Right cardiac atrium (tissue), 5 donors: ENCODE results near the gene SST. TPM values are rescaled to one million over a fixed set of nuclear protein-coding genes. Genes with fewer than 3 reads are reported as not detected.
"Not testable (repeated sequence)": the region's sequence is repeated elsewhere in the genome, so short reads cannot be mapped to it uniquely, and the experiment has no call there.

Experiments used
- ATAC-seq, 2 donors: fragments of 200-7000 bp; cut with Tn5 transposase; one replicate each; pipeline versions ENCODE4 v1.8.0 to v1.9.1; 2020; ENCODE audit warnings: moderate library complexity in 2 of 2, mild to moderate bottlenecking in 1 of 2
- DNase-seq, 3 donors: peaks; one replicate each; pipeline ENCODE4 v3.0.0-alpha.2; 2020
- H3K27ac ChIP-seq: one replicate; pipeline ENCODE4 v1.5.1; 2013; ENCODE audit warnings: mild to moderate bottlenecking, low read length, control low read depth, moderate library complexity
- H3K27me3 ChIP-seq: one replicate; pipeline ENCODE4 v1.6.1; 2013; ENCODE audit not compliant: control insufficient read depth, insufficient read depth
- H3K4me1 ChIP-seq: one replicate; pipeline ENCODE4 v1.6.1; 2013; ENCODE audit warnings: low read length; ENCODE audit not compliant: control insufficient read depth, insufficient read depth
- H3K4me3 ChIP-seq: one replicate; pipeline ENCODE4 v1.5.1; 2013; ENCODE audit warnings: low read length, control low read depth
- H3K9me3 ChIP-seq: one replicate; pipeline ENCODE4 v1.6.1; 2013; ENCODE audit warnings: low read length; ENCODE audit not compliant: control insufficient read depth
- WGBS: extraction: QIAGEN DNeasy Blood & Tissue Kit; methylation state at CpG from one replicate; pipeline ENCODE4 v1.1.7; 2013; 5-methylcytosine and 5-hydroxymethylcytosine counted together
- intact Hi-C, 4 donors: fragments of 100-400 bp; cut with DNase I; formaldehyde crosslinking; loops; one replicate each; pipeline versions ENCODE4 v1.11.0 to v1.14.0; 2022 to 2023
- polyA plus RNA-seq: library from polyadenylated mRNA; stranded (reverse); fragments of 200-250 nt; gene quantifications from one replicate; pipeline ENCODE4 v1.2.3, GENCODE V29; 2013
- total RNA-seq, 4 donors: library from RNA; stranded (reverse); fragmentation: NEBNext Ultra II Directional; extraction: Animal tissue kit (Norgen Biotek cat#: 25700); gene quantifications; one replicate each; pipeline ENCODE4 v1.2.1, GENCODE V29; 2021
- donor health status: healthy with polysubstance abuse.
- donor health status: DM: no; HTN: yes; CAD: no.
- donor health status: DM: no; HTN: no; CAD: no.
- donor health status: DM: no; HTN: yes; CAD: no; lungs with severe emphysema.
- donor health status: DM: yes; HTN: yes; CAD: no.

SST gene
- total and polyA plus RNA-seq, 5 donors: 0.84 to 7.0 TPM; not detected in 3

GRCh38 chr3:187684444-187684843 lies 14.2 kb upstream of the SST start:
- Histone ChIP-seq H3K9me3 (no peaks in the 10 kb centered on the region), H3K4me3 (no peak overlapping the region), H3K27me3 (peaks cover 2% of the 10 kb centered on the region), H3K27ac (no peak overlapping the region), H3K4me1 (no peaks in the 10 kb centered on the region)
- ATAC-seq (no peak), DNase-seq (no peak)
- intact Hi-C loops: loop anchor here in 2 of 4 donors (5.0 kb wide), 1 partner anchor 462 kb away; no protein-coding TSS in a partner anchor
- 99% methylated on average over 1 of the region's 1 CpG for WGBS

- not testable (repeated sequence) for H3K4me3 ChIP-seq, H3K27ac ChIP-seq, DNase-seq, H3K4me1 ChIP-seq, ATAC-seq, H3K27me3 ChIP-seq, H3K9me3 ChIP-seq
- intact Hi-C loops: loop anchor here in 2 of 4 donors (2.0 to 5.0 kb wide), 2 partner anchors 363 to 459 kb away; no protein-coding TSS in a partner anchor
- WGBS: 86% methylated on average over 11 of the region's 11 CpGs
Measured at GRCh38 chr3:187681756-187682155, 11.6 kb upstream of the SST start.

- Histone ChIP-seq H3K9me3 (no peaks in the 10 kb centered on the region), H3K27ac (no peak overlapping the region), H3K4me3 (no peak overlapping the region), H3K4me1 (no peaks in the 10 kb centered on the region), H3K27me3 (peaks cover 2% of the 10 kb centered on the region)
- DNase-seq: peak; percentile 77 to 91 (median 85)
- 31% methylated on average over 7 of the region's 7 CpGs for WGBS
- peak; percentile 92 to 94 for ATAC-seq
- intact Hi-C loops: loop anchor here (1.0 to 5.0 kb wide), 4 partner anchors 361 to 459 kb away; no protein-coding TSS in a partner anchor
Measured at GRCh38 chr3:187679638-187680396, 9.6 kb upstream of the SST start.

GRCh38 chr3:187678726-187679268 lies 8.6 kb upstream of the SST start:
- DNase-seq: peak in 2 of 3 donors; percentile 36 to 64
- Histone ChIP-seq H3K4me1 (no peaks in the 10 kb centered on the region), H3K27me3 (peaks cover 4% of the 10 kb centered on the region), H3K9me3 (no peaks in the 10 kb centered on the region), H3K27ac (no peak overlapping the region), H3K4me3 (no peak overlapping the region)
- peak; percentile 76 to 85 for ATAC-seq
- 10% methylated on average over 5 of the region's 5 CpGs for WGBS
- intact Hi-C loops: loop anchor here in 3 of 4 donors (1.0 to 2.0 kb wide), 3 partner anchors 359 to 458 kb away; no protein-coding TSS in a partner anchor

DNA sequence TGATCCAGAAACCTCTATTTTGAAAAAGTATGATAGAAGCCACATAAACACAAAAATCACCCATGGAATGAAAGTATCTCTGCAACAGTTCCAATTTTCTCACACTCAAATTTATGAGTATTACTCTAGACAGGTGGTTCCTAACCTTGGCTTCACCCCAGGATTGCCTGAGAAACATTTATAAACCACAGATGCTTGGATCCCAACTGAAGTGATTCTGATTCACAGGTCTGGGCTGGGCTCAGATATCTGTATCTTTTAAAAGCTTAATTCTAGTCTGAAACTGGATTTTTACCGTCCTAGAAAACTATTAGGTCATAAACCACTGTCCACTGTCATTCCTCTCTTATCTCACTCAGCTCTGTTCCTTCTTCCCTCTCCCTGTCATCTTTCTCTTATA lies 7.4 kb upstream of the SST start:
- ATAC-seq (no peak), DNase-seq (no peak)
- WGBS: 29% methylated on average over 1 of the region's 1 CpG
- no peak overlapping the region for H3K4me3 ChIP-seq
- no peak overlapping the region for H3K27ac ChIP-seq
- intact Hi-C loops: loop anchor here in 3 of 4 donors (2.0 kb wide), 2 partner anchors 359 to 457 kb away; no protein-coding TSS in a partner anchor
- H3K27me3 ChIP-seq: peaks cover 4% of the 10 kb centered on the region
- H3K9me3 ChIP-seq: no peaks in the 10 kb centered on the region
- H3K4me1 ChIP-seq: no peaks in the 10 kb centered on the region

DNA sequence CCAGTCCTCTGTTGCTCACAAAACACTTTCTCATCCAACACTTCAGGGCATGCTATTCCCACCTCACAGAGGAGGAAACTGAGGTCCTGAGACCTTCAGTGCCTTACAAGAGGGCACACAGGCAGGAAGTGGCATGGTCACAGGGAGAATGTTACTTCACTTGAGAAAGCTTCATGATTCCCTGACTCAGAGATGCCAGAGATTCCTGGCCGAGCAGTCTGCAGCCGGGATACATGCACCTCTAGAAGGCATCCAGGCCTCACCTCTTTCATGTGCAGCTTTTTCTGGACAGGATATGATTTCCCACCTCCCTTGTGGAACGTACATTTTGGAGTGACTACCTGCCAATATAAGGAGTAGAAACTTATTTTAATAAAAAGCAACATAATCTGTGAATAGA lies 2.8 kb upstream of the SST start:
- intact Hi-C loops: no loop called here
- H3K4me3 ChIP-seq: no peak overlapping the region
- peaks cover 4% of the 10 kb centered on the region for H3K27me3 ChIP-seq
- no peak for DNase-seq
- no peak overlapping the region for H3K27ac ChIP-seq
- 58% methylated on average over 3 of the region's 3 CpGs for WGBS
- no peaks in the 10 kb centered on the region for H3K9me3 ChIP-seq
- no peaks in the 10 kb centered on the region for H3K4me1 ChIP-seq
- no peak for ATAC-seq

- intact Hi-C loops: no loop called here
Measured at GRCh38 chr3:187667526-187667925, 2.7 kb downstream of the SST start.

DNA sequence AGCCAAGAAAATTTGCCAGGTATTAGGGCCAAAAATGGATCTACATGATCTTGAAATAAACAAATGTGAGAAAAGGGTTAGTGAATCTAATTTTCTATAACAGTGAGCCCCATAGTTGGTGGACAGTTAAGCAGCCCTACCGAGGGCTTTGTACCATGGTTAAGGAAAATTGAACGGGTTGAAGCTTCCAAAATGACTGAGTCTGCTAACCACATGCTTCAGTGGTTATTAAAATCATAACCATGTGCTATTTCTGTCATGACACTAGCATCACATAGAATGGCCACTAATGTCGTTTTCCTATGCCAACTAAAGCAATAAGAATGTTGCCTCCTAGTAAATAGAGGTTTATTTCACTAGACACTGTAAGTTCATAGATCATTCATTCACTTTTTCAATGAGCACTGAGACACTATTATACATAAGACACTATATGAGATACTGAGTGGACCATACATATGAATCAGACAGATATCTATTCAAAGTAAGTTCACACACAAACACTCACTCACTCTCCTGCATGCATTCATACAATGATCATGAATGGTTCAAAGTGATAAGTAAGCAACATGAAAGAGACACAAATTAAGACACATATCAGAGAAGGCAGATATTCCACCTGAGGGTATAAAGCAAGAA lies 4.3 kb downstream of the SST start:
- DNase-seq (no peak), ATAC-seq (no peak)
- no peak overlapping the region for H3K27ac ChIP-seq
- no peaks in the 10 kb centered on the region for H3K9me3 ChIP-seq
- H3K27me3 ChIP-seq: peaks cover 3% of the 10 kb centered on the region
- intact Hi-C loops: no loop called here
- no peak overlapping the region for H3K4me3 ChIP-seq
- no peaks in the 10 kb centered on the region for H3K4me1 ChIP-seq
- WGBS: 63% methylated on average over 3 of the region's 3 CpGs

More at GRCh38 chr3:187667526-187667925, 2.7 kb downstream of the SST start:
- no peaks in the 10 kb centered on the region for H3K9me3 ChIP-seq
- H3K27ac ChIP-seq: no peak overlapping the region
- ATAC-seq (no peak), DNase-seq (no peak)
- H3K27me3 ChIP-seq: peaks cover 3% of the 10 kb centered on the region
- H3K4me3 ChIP-seq: no peak overlapping the region
- no peaks in the 10 kb centered on the region for H3K4me1 ChIP-seq

DNA sequence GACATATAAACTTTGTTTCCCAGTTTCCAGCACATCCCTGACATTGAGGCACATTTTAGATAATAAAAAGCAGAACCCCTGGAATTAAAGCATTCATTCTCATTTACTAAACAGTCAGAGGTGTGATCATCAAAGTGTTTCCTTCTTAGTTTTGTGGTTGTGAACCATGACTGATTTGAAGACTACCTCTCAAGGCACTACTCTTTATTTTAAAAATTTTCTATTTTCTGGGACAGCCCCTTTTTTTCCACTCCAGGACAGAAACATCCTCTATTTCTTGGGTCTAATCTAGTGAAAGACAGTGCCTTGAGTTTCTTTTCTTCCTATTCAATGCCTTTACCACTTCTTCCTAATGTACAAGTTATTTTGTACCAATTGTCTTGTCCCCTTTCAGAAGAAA lies 5.2 kb downstream of the SST start:
- Histone ChIP-seq H3K9me3 (no peaks in the 10 kb centered on the region), H3K27ac (no peak overlapping the region), H3K4me1 (no peaks in the 10 kb centered on the region), H3K4me3 (no peak overlapping the region), H3K27me3 (peaks cover 3% of the 10 kb centered on the region)
- intact Hi-C loops: no loop called here
- DNase-seq: no peak
- ATAC-seq: no peak

DNA sequence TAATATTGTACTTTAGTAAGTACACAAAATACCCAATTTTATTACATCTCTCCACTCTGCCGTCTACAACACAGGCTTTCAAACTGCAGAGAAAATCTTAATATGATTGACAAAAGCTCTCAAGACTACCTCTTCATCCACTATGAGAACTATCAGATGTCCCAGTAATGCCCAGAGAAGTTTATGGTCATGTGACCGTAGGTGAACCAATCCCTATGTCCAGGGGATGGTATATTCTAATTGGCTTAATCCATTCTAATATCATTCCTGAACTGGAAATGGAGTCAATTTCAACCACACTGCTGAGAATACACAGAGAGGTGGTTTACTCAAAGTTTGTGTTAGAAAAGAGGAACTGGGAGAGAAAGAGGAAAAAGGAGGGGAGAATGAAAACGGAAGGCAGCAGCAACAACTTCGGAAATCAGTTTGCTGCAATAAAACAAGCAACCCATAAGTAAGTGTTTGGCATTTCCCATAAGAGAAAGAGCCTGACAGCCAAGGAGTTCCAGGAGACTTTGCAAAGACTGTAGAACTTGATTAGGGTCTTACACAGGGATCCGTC lies 7.3 kb downstream of the SST start:
- H3K9me3 ChIP-seq: no peaks in the 10 kb centered on the region
- intact Hi-C loops: no loop called here
- DNase-seq: no peak
- ATAC-seq: no peak
- peaks cover 3% of the 10 kb centered on the region for H3K27me3 ChIP-seq
- no peak overlapping the region for H3K27ac ChIP-seq
- 84% methylated on average over 5 of the region's 5 CpGs for WGBS
- H3K4me1 ChIP-seq: no peaks in the 10 kb centered on the region
- no peak overlapping the region for H3K4me3 ChIP-seq

DNA sequence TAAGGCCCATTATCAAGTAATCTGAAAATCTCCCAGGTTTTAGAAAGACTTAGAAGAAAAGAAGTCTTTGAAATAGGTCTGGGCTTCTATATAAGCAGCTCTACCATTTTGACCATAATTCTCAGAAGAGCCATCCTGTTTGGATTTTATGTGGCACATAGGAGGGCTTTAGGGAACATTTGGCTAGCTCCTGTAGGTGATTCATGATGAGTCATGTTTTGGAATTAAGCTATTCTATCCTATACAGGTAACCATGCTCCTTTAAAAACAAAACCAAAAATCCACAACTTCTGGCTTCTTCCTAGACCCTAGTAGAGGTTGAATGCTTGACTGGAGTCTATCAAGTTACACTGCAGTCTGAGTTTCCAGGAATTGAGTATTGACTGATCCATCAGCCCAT lies 8.9 kb downstream of the SST start:
- Histone ChIP-seq H3K4me3 (no peak overlapping the region), H3K4me1 (no peaks in the 10 kb centered on the region), H3K27me3 (no peaks in the 10 kb centered on the region), H3K9me3 (no peaks in the 10 kb centered on the region), H3K27ac (no peak overlapping the region)
- no peak for DNase-seq
- ATAC-seq: no peak
- intact Hi-C loops: no loop called here
